Measurements from ENCODE around the gene FRMPD4. TPM values are rescaled to one million over a fixed set of nuclear protein-coding genes. Genes with fewer than 3 reads are reported as not detected.

The FRMPD4 gene
- total RNA-seq, 1 experiment from 2014 or later, result 0.24 TPM

DNA sequence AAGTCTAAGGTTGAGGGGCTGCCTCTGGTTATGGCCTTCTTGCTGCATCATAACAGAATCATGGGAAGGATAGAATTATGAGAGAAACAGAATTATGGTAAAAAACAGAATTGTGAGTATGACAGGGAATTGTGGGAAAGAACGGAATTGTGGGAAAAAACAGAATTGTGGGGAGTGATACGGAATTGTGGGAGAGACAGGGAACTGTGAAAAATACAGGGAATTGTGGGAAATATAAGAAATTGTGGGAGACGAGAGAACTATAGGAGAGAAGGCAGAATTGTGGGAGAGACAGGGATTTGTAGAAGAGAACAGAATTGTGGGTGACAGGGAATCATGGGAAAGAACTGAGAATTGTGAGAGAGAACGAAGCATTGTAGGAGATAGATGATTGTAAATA, 159.1 kb downstream of the FRMPD4 start:
- H3K4me2 ChIP-seq (ENCODE audit: insufficient read depth, insufficient read length, low read length), result no peak overlapping the region
- no peak overlapping the region for H3K23ac ChIP-seq (ENCODE audit: insufficient read length, low read depth, low read length)
- no peak overlapping the region for H2AFZ ChIP-seq (ENCODE audit: low read length)
- no peaks in the 10 kb centered on the region for H4K20me1 ChIP-seq (ENCODE audit: control insufficient read depth, insufficient read depth, insufficient read length)
- no peak overlapping the region for H4K5ac ChIP-seq (ENCODE audit: insufficient read length, low read depth, low read length)
- no peak overlapping the region for H2AK5ac ChIP-seq (ENCODE audit: insufficient read length, low read length)
- H3K4me3 Mint-ChIP-seq, result no peak overlapping the region
- H3K9me3 Mint-ChIP-seq, result peaks cover 60 to 61% of the 10 kb centered on the region in 2 experiments
- H3K79me1 ChIP-seq (ENCODE audit: insufficient read depth, low read depth, low read length, poor library complexity, severe bottlenecking), result no peaks in the 10 kb centered on the region
- no peaks in the 10 kb centered on the region for H3K4me1 ChIP-seq (ENCODE audit: insufficient read depth, low read length)
- H4K91ac ChIP-seq (ENCODE audit: insufficient read length, low read depth, low read length), result no peak overlapping the region
- no peak overlapping the region for H3T11ph ChIP-seq (ENCODE audit: low read length)
- no peak overlapping the region for H2BK12ac ChIP-seq (ENCODE audit: insufficient read length, low read depth, low read length)
- H3K27ac Mint-ChIP-seq, result no peak overlapping the region; a peak in 1 of 7 replicates
- H2BK120ac ChIP-seq (ENCODE audit: low read depth, low read length, poor library complexity, severe bottlenecking), result no peak overlapping the region
- H2BK5ac ChIP-seq (ENCODE audit: insufficient read length, low read length), result no peak overlapping the region
- peaks cover 0 to 4% (median 0%) of the 10 kb centered on the region in 3 experiments; a peak in 3 of 7 replicates for H3K36me3 Mint-ChIP-seq (ENCODE audit: insufficient read depth in 1 of 3, low read depth in 3 of 3)
- H3K4me1 Mint-ChIP-seq, result peaks cover 0 to 3% of the 10 kb centered on the region in 2 experiments; a peak in 1 of 4 replicates
- no peaks in the 10 kb centered on the region for H3K9me3 ChIP-seq (ENCODE audit: control insufficient read depth, low read depth, low read length)
- no peak overlapping the region for H3K18ac ChIP-seq (ENCODE audit: insufficient read length, low read depth, low read length)
- no peak for DNase-seq
- no peak overlapping the region for H3K4ac ChIP-seq (ENCODE audit: low read depth, low read length)
- H4K8ac ChIP-seq (replicated peaks; ENCODE audit: insufficient read length, low read depth, low read length), result no peak overlapping the region
- H2BK15ac ChIP-seq (ENCODE audit: low read depth, low read length), result no peak overlapping the region
- no peak overlapping the region for H3K14ac ChIP-seq (ENCODE audit: insufficient read depth, low read length)
- H2BK20ac ChIP-seq (ENCODE audit: low read depth, low read length, poor library complexity, severe bottlenecking), result no peak overlapping the region
- no peak overlapping the region for H3K27ac ChIP-seq (ENCODE audit: insufficient read length, low read depth, low read length)
- H3K79me2 ChIP-seq (ENCODE audit: insufficient read depth, low read length), result no peaks in the 10 kb centered on the region
- H3K56ac ChIP-seq (ENCODE audit: insufficient read length, low read depth, low read length), result no peak overlapping the region
- TF ChIP-seq, protein P1, sequence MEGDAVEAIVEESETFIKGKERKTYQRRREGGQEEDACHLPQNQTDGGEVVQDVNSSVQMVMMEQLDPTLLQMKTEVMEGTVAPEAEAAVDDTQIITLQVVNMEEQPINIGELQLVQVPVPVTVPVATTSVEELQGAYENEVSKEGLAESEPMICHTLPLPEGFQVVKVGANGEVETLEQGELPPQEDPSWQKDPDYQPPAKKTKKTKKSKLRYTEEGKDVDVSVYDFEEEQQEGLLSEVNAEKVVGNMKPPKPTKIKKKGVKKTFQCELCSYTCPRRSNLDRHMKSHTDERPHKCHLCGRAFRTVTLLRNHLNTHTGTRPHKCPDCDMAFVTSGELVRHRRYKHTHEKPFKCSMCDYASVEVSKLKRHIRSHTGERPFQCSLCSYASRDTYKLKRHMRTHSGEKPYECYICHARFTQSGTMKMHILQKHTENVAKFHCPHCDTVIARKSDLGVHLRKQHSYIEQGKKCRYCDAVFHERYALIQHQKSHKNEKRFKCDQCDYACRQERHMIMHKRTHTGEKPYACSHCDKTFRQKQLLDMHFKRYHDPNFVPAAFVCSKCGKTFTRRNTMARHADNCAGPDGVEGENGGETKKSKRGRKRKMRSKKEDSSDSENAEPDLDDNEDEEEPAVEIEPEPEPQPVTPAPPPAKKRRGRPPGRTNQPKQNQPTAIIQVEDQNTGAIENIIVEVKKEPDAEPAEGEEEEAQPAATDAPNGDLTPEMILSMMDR (conservative IDR thresholded peaks at IDR 0.05), result no peak
- 100% methylated on average over 3 of the region's 4 CpGs for WGBS (ENCODE audit: extremely low coverage, insufficient read length, low lambda C conversion rate)
- H3K23me2 ChIP-seq (ENCODE audit: insufficient read length, low read depth, low read length, poor library complexity, severe bottlenecking), result no peaks in the 10 kb centered on the region
- peaks cover 3% of the 10 kb centered on the region for H3K27me3 Mint-ChIP-seq (ENCODE audit: low read depth)
- H3K27me3 ChIP-seq (ENCODE audit: insufficient read depth, low read length), result no peaks in the 10 kb centered on the region
- H3K9ac ChIP-seq (ENCODE audit: extremely low read depth, insufficient read length, low read length), result no peak overlapping the region

Data from H9 (cell line).